Activated CD8-positive, alpha-beta T cell treated with anti-CD3 and anti-CD28 coated beads, Interleukin-2, amount 10 ng/mL, durations not matched to agents 7 days and 5 days (primary cell): ENCODE data around the gene MICALL2. TPM values are rescaled to one million over a fixed set of nuclear protein-coding genes. Genes with fewer than 3 reads are reported as not detected.

Experiments used
- ATAC-seq: fragments of 150-1000 bp; cut with Tn5 transposase; one replicate; pipeline ENCODE4 v1.10.0; 2021; ENCODE audit warnings: moderate library complexity
- CTCF ChIA-PET: fragments of 350-600 bp; sonication (Branson Sonifier 250); formaldehyde crosslinking; loops from one replicate; lab custom pipeline; 2021; ENCODE audit warnings: antibody characterized with exemption; lab: Charles Lee
- POLR2A ChIA-PET: fragments of 350-600 bp; sonication (Branson Sonifier 250); formaldehyde crosslinking; loops from one replicate; lab custom pipeline; 2021; ENCODE audit warnings: antibody characterized with exemption; lab: Charles Lee
- DNase-seq: peaks from one replicate; pipeline ENCODE4 v3.0.0-alpha.2; 2020
- H3K27ac Mint-ChIP-seq: one replicate; pipeline ENCODE4 v1.8.0; 2021; ENCODE audit warnings: mild to moderate bottlenecking, mixed read lengths
- H3K27me3 Mint-ChIP-seq: one replicate; pipeline ENCODE4 v1.8.0; 2021; ENCODE audit warnings: low read depth, mixed read lengths
- H3K36me3 Mint-ChIP-seq: one replicate; pipeline ENCODE4 v1.8.0; 2021; ENCODE audit warnings: low read depth, mixed read lengths
- H3K4me1 Mint-ChIP-seq: one replicate; pipeline ENCODE4 v1.8.0; 2021; ENCODE audit warnings: low read depth, mixed read lengths
- H3K4me3 Mint-ChIP-seq: one replicate; pipeline ENCODE4 v1.8.0; 2021; ENCODE audit warnings: mild to moderate bottlenecking, mixed read lengths
- H3K9me3 Mint-ChIP-seq: one replicate; pipeline ENCODE4 v1.8.0; 2022; ENCODE audit warnings: mixed read lengths; ENCODE audit not compliant: insufficient read depth
- total RNA-seq, 2 experiments: library from RNA; stranded (reverse); gene quantifications; one replicate each; pipeline ENCODE4 v1.2.3, GENCODE V29; 2021

MICALL2 gene
- total RNA-seq, 2 experiments from 2014 or later: 1.9 to 2.2 TPM

DNA sequence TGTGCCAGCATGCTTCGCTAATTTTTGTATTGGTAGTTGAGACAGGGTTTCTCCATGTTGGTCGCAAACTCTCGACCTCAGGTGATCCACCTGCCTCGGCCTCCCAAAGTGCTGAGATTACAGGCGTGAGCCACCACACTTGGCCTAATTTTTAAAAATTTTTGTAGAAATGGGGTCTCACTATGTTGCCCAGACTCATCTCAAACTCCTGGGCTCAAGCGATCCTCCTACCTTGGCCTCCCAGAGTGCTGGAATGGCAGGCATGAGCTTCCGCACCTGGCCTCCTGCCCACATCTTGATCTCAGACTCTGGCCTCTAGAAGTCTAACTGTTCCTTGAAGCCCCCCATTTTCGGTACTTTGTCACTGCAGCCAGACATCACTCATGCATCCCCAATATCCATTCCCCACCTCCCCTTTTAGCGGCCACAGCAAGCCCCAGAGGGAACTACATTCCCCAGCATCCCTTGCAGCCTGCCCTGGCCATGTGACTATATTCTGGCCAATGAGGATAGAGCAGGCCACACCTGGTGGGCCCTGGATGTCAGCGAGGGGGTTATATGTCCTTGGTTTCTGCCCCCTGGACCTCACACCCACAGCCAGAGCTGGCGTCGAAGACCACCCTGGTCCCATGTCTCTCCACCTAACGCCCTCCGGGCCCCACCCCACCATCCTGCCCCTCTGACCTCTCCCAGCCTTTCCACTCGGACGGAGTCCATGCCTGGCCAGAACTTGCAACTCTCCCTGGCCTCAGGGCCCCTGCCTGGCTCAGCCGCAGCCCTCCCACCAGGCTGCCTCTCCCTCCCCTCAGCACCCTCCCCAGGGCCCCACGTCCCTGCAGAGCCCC is 33.8 kb downstream of the MICALL2 start:
- no peaks in the 10 kb centered on the region for H3K4me1 Mint-ChIP-seq
- no peak for DNase-seq
- ATAC-seq: no peak
- CTCF ChIA-PET: interaction anchor here (1.2 kb wide), 1 partner anchor 8 kb away, joined by 3 read pairs; no protein-coding TSS in a partner anchor
- peaks cover 14% of the 10 kb centered on the region for H3K27me3 Mint-ChIP-seq
- no peaks in the 10 kb centered on the region for H3K36me3 Mint-ChIP-seq
- POLR2A ChIA-PET: no interaction called here
- H3K9me3 Mint-ChIP-seq: no peaks in the 10 kb centered on the region
- no peak overlapping the region for H3K4me3 Mint-ChIP-seq
- H3K27ac Mint-ChIP-seq: no peak overlapping the region

DNA sequence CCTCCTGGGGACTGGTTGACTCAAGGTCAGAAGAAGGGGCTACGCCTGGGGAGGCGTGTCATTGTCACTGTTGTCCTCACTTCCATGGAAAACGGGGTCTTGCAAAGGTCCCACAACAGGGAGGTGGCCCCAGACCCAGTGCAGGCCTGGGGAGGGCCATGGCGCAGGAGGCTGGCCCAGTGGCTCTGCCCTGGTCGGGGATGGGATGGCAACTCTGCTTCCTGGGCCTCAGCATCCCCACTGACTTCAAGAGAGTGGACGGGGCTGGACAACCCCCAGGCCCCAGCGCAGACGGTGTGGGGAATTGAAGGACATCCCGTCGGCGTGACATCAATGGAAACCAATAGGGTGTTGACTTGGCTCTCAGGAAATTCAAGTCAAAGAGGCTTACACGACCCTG is 35.2 kb downstream of the MICALL2 start:
- no peaks in the 10 kb centered on the region for H3K36me3 Mint-ChIP-seq
- H3K27ac Mint-ChIP-seq: no peak overlapping the region
- DNase-seq (no peak), ATAC-seq (no peak)
- POLR2A ChIA-PET: no interaction called here
- H3K4me1 Mint-ChIP-seq: peaks cover 2% of the 10 kb centered on the region
- H3K4me3 Mint-ChIP-seq: no peak overlapping the region
- H3K9me3 Mint-ChIP-seq: no peaks in the 10 kb centered on the region
- CTCF ChIA-PET: no interaction called here
- H3K27me3 Mint-ChIP-seq: peaks cover 17% of the 10 kb centered on the region

DNA sequence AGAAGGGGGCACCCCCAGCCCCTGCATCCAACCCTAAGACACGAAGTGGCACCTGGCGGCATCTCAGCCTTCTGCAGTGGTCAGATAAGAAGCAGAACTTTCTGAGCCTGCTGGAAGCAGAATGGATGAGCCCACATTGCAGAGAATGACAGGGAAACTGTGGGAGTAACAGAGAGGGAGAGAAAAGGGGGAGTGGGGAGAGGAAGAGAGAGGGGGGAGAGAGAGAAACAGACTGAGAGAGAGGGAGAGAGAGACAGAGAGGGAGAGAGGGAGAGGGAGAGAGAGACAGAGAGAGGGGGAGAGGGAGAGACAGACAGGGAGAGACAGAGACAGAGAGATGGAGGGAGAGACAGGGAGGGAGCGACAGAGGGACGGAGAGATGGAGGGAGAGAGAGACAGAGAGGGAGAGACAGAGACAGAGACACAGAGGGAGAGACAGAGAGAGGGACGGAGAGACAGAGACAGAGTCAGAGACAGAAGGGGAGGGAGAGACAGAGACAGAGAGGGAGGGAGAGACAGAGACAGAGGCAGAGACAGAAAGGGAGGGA is 35.9 kb downstream of the MICALL2 start:
- ATAC-seq (no peak), DNase-seq (no peak)
- H3K27ac Mint-ChIP-seq: no peak overlapping the region
- H3K4me3 Mint-ChIP-seq: no peak overlapping the region
- no peaks in the 10 kb centered on the region for H3K36me3 Mint-ChIP-seq
- H3K27me3 Mint-ChIP-seq: peaks cover 17% of the 10 kb centered on the region
- H3K4me1 Mint-ChIP-seq: peaks cover 7% of the 10 kb centered on the region
- ChIA-PET CTCF (no interaction called here), POLR2A (no interaction called here)
- no peaks in the 10 kb centered on the region for H3K9me3 Mint-ChIP-seq

DNA sequence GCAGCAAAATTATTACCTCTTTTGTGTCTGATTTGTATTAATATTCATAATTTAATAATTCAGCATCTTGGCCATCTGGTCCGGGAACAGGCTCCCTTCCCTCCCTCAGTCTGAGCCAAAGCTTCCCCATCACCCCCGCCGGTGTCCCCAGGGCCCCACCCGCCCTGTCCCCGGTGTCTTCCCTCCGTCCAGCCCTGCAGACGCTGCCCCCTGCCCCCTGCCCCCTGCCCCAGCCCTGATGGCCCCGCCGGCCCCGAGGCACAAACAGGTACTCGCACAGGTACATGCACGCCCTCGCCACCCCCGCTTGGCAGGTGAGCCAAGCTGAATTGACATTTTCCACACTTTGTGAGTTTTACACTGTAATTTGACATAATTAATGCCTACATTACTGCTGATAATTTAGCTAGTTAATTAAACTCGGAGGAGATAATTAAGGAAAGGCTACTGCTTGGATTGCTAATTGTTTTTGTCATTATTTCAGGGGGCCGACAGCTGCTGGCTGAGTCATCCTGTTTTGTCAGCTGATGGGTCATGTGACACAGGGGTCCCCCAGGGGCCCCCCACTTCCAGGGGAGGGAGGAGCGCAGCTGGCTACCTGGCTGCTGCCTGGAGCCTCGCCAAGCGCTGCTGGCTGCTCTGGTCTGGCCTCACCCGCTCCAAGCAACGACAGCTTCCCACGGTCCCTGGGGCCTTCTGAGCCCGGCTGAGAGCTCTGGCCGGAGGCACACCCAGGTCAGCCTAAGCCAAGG is 36.6 kb downstream of the MICALL2 start:
- no peak overlapping the region for H3K27ac Mint-ChIP-seq
- H3K27me3 Mint-ChIP-seq: peaks cover 17% of the 10 kb centered on the region
- H3K4me1 Mint-ChIP-seq: peaks cover 14% of the 10 kb centered on the region
- ChIA-PET POLR2A (no interaction called here), CTCF (no interaction called here)
- H3K9me3 Mint-ChIP-seq: no peaks in the 10 kb centered on the region
- no peaks in the 10 kb centered on the region for H3K36me3 Mint-ChIP-seq
- no peak overlapping the region for H3K4me3 Mint-ChIP-seq
- ATAC-seq (no peak), DNase-seq (no peak)

DNA sequence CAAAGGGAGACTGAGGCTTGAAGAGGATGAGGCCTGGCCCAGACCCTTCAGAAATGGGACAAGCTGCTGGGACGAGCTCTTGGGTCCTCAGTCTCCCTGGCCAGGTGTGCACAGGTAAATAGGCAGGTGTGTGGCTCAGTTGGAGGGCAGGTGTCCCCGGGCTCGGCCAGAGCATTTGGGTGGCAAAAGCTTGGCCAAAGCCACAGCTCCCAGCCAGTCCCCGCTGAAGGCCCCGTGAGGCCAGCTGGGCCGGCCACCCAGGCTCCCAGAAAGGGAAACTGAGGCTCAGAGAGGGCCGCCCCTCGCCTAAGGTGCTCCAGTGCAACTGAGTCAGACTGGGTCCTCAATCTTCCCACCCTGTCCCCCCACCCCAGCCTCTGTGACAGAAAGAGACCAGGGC is 37.3 kb downstream of the MICALL2 start:
- Mint-ChIP-seq H3K4me1 (peaks cover 20% of the 10 kb centered on the region), H3K27me3 (peaks cover 20% of the 10 kb centered on the region), H3K36me3 (no peaks in the 10 kb centered on the region), H3K4me3 (no peak overlapping the region), H3K27ac (no peak overlapping the region), H3K9me3 (no peaks in the 10 kb centered on the region)
- ATAC-seq: no peak
- DNase-seq: no peak
- POLR2A ChIA-PET: no interaction called here
- CTCF ChIA-PET: no interaction called here

DNA sequence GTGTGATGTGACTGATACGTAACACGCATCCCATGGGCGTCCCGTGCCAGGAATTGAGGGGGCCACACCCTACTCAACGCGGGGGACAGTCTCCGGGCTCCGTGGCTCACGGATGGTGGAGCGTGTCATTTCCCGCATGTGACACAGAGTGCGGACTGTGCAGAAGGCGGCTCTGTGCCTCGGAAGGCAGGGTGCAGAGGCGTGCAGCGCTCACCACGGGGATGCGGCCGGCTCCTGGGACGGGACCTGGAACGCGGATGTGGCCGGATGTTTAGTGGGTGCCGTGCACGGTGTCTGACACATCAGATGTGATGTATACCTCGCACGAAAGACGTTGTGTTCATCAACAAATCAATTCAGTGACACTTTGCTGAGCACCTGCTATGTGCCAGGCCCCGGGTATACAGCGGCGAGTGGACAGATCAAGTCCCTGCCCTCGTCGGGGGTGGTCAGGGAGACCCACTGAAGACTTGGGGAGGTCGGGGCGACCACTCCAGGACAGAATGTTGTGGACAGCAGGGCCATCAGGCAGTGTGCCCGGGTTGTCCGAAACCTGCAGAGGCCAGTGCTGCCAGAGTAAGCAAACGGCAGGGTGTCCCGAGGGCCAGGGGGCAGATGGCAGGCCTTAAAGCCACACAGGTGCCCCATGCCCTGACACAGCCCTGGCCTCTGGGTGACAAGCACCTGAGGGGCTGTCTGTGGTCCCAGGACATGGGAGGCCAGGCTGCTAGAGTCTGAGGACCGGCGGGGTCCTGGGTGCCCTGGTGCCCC is 38.1 kb downstream of the MICALL2 start:
- POLR2A ChIA-PET: no interaction called here
- DNase-seq (no peak), ATAC-seq (no peak)
- Mint-ChIP-seq H3K27ac (no peak overlapping the region), H3K27me3 (peaks cover 20% of the 10 kb centered on the region), H3K9me3 (no peaks in the 10 kb centered on the region), H3K4me1 (peaks cover 23% of the 10 kb centered on the region), H3K4me3 (no peak overlapping the region), H3K36me3 (no peaks in the 10 kb centered on the region)
- CTCF ChIA-PET: no interaction called here

DNA sequence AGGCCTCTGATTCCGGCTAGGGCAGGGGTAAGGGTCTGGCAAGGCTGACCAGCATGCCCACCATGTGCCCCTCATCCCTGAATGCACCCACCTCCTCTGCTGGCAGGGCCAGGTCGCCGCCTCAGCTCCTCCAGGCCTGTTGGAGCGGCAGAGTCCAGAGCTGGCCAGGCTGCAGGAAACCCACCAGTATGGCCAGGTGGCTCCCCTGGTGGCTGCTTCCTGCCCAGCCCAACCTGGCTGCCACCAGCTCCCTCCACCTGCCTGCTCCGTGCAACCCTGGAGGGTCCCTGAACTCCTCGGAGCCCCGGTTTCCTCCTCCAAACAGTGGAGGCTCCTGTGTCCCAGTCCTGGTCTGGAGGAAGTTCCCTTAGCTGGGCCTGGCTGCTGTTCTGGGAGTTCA is 39.6 kb downstream of the MICALL2 start:
- H3K9me3 Mint-ChIP-seq: no peaks in the 10 kb centered on the region
- DNase-seq: no peak
- ChIA-PET CTCF (interaction anchor here (2.1 kb wide), 1 partner anchor 13 kb away, joined by 6 read pairs; no protein-coding TSS in a partner anchor), POLR2A (no interaction called here)
- no peak for ATAC-seq
- no peak overlapping the region for H3K27ac Mint-ChIP-seq
- peaks cover 23% of the 10 kb centered on the region for H3K4me1 Mint-ChIP-seq
- peaks cover 20% of the 10 kb centered on the region for H3K27me3 Mint-ChIP-seq
- H3K4me3 Mint-ChIP-seq: no peak overlapping the region
- H3K36me3 Mint-ChIP-seq: no peaks in the 10 kb centered on the region

DNA sequence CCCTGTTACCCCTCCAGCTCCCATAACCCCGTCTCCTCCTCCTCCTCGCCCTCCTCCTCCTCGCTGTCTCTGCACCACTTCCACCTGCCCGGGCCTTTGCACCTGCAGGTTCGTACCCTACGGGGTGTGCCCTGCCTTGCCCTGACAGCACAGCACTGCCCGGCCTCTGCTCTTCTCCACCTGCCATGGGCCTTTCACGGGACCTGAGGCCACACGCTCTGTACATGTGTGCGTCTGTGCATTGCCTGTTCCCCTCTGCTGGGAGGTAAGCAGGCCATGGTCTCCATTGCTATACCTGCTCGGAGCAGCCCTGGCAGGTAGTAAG is 40.0 kb downstream of the MICALL2 start:
- CTCF ChIA-PET: interaction anchor here (2.1 kb wide), 1 partner anchor 14 kb away, joined by 6 read pairs; no protein-coding TSS in a partner anchor
- H3K4me1 Mint-ChIP-seq: peaks cover 23% of the 10 kb centered on the region

DNA sequence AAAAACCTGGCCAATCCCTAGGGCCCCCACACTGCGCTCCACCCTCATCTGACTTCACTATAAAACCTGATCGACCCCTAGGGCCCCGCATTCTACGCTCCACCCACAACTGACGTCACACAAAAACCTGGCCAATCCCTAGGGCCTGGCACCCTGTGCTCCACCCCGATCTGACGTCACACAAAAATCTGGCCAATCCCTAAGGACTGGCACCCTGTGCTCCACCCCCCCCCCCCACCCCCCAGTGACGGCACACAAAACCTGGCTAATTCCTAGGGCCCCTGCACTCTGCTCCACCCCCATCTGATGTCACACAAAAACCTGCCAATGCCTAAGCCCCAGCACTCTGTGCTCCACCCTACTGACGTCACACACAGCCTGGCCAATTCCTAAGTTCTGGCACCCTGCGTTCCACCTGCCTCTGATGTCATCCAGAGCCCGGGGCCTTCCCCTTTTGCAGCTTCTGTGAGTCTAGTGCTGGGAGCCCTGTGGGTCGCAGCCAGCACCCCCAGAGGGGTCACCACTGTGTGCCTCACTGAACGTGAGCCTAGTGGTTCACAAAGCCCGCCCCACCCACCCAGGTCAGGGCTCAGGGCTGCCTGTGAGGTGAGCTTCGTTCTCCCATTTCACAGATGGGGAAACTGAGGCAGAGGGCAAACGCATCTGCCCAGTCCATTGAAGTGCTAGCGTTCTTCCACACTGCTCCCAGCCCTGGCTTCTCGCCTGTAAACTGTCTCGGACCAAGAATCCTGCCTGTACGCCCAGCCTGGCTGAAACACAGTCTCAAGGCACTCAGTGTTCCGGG is 40.6 kb downstream of the MICALL2 start:
- Mint-ChIP-seq H3K27me3 (peaks cover 20% of the 10 kb centered on the region), H3K36me3 (no peaks in the 10 kb centered on the region), H3K27ac (no peak overlapping the region), H3K4me3 (no peak overlapping the region), H3K9me3 (no peaks in the 10 kb centered on the region), H3K4me1 (peaks cover 23% of the 10 kb centered on the region)
- CTCF ChIA-PET: interaction anchor here (1.1 to 2.5 kb wide), 5 partner anchors 14 to 224 kb away, joined by 3 to 10 read pairs (median 6); no protein-coding TSS in a partner anchor
- no peak for DNase-seq
- POLR2A ChIA-PET: no interaction called here
- ATAC-seq: no peak

More for the DNA sequence above, 40.0 kb downstream of the MICALL2 start:
- ATAC-seq (no peak), DNase-seq (no peak)
- H3K27me3 Mint-ChIP-seq: peaks cover 20% of the 10 kb centered on the region
- no peaks in the 10 kb centered on the region for H3K9me3 Mint-ChIP-seq
- no peak overlapping the region for H3K27ac Mint-ChIP-seq
- H3K36me3 Mint-ChIP-seq: no peaks in the 10 kb centered on the region
- POLR2A ChIA-PET: no interaction called here
- no peak overlapping the region for H3K4me3 Mint-ChIP-seq

DNA sequence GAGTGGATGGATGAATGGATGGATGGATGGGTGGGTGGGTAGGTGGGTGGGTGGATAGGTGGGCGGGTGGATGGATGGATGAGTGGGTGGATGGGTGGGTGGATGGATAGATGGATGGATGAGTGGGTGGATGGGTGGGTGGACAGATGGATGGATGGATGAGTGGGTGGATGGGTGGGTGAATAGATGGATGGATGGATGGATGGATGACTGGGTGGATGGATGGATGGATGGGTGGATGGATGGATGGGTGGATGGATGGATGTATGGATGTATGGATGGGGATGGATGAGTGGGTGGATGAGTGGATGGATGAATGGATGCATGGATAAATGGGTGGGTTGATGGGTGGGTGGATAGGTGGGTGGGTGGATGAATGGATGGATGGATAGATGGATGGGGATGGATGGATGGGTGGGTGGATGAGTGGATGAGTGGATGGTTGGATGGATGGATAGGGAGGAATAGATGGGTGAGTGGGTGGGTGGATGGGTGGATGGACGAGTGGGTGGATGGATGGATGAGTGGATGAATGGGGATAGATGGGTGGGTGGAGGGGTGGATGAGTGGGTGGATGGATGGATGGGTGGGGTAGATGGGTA is 43.8 kb downstream of the MICALL2 start:
- Mint-ChIP-seq H3K4me1 (peaks cover 27% of the 10 kb centered on the region), H3K4me3 (no peak overlapping the region), H3K36me3 (no peaks in the 10 kb centered on the region), H3K27me3 (peaks cover 6% of the 10 kb centered on the region), H3K9me3 (no peaks in the 10 kb centered on the region), H3K27ac (no peak overlapping the region)
- DNase-seq (no peak), ATAC-seq (no peak)
- ChIA-PET POLR2A (no interaction called here), CTCF (no interaction called here)
